HG02981 (cell line): ENCODE data around the gene SOD3.

Experiments used
- ATAC-seq: cut with Tn5 transposase; IDR thresholded peaks from one replicate; pipeline ENCODE4 v1.9.1; 2021; ENCODE audit warnings: mild to moderate bottlenecking, moderate library complexity; ENCODE audit not compliant: unreplicated experiment

SOD3 gene, protein sequence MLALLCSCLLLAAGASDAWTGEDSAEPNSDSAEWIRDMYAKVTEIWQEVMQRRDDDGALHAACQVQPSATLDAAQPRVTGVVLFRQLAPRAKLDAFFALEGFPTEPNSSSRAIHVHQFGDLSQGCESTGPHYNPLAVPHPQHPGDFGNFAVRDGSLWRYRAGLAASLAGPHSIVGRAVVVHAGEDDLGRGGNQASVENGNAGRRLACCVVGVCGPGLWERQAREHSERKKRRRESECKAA

DNA sequence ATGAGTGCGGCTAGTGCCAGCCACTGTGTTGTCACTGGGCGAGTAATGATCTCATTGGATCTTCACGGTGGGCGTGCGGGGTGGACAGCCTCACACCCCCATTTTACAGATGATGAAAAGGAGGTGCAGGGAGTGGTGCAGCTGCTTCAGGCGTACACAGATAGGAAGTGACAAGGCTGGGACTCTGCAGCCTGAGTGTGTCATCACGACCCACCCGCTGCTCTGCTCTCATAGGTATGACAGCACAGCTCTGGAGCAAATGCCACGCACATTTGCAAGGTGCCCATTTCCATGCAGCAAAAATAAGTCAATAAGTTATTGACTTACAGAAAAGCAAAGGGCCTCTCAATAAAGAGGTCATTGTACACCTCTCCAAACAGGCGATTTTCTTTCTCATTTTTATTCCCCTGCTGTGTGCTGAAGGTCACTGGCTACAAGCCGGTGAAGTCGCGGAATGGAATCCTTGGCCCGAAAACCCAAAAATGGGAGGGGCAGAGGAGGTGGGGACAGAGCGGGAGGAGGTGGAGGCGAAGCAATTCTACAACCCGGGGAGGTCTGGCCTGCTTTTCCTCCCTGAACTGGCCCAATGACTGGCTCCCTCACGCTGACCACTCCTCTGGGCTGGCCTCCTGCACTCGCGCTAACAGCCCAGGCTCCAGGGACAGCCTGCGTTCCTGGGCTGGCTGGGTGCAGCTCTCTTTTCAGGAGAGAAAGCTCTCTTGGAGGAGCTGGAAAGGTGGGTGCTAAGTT is at the start of gene SOD3:
SOD3 (plus strand) TSS at position 658 of the 750 bp plus-strand sequence. CDS start 3,949 bp downstream, outside the sequence.
- ATAC-seq, result no peak

DNA sequence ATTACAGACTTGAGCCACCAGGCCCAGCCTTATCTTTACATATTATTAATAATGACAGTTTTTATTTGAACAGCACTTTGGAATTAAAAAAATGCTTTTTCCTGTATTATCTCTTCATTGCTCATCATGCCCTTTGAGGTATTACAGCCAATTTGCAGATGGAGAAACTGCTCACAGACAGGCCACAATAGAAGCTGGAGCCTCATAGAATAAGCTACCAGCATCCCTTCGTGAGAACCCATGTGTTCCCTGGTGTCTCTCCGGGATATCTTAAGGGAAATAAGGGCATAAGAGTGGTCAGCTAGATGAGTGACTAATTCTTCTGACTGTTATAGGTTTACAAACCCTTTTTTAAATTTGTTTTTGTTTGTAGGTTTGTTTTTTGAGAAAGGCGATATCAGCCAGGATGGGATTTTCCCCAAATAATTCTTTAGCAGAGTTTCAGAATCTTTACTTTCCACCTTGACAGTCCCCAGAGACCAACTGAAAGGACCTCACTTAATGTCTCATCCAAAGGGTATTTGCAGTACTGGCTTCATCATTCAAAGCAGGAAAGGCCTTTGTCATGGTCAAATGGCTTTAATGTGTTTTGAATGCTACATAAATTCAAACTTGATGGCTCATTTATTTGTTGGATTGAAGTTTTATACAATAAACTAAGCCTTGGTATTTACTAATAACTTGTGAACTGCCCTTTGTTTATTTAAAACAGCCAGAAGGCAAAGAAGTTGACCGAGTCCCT is 48.0 kb upstream of the SOD3 start:
- no peak for ATAC-seq

DNA sequence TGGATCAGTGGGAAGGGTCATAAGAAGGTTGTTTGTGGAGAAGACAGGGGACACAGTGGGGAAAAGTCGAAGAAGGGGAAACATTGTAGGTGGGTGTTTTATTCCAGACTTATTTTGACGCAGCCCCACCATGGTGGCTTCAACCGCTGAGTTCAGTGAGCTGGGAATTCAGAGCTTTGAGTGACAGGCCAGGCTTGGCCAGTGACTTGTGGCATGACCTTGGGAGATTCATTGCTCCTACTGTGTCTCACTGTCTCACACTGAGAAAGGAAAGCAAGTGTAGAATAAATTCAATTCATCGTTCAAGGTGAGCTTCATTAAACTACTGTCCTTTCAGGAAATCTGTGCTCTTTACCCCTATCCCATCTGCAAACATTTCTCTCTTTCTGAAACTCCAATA is 47.4 kb upstream of the SOD3 start:
- no peak for ATAC-seq

DNA sequence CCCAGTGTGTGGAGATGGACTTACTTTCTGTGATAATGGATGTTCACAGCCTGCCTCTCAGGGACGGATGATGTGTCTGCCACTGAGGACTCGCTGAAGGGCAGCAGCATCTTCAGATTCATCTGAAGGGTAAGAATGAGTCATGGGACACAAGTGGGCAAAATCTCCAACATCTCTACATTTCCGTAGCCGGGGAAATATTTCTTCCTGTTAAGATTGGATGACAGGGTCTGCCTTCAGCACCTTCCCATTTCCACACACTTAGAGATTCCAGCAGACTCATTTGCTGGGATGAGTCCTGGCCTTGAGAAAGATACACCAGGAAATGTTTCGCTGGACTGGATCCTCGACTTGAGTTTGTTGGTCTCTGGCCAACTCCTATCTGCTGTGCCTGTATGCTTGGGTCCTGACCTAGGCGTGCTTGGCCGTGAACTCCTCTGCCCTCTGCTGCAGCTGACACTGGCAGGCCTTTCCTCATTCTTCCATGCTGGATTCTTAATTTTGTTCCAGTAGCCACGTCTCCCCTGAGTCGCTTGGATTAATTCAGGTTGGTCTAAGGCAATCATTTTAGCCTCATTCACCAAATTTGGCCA is 46.5 kb upstream of the SOD3 start:
- ATAC-seq, result no peak

DNA sequence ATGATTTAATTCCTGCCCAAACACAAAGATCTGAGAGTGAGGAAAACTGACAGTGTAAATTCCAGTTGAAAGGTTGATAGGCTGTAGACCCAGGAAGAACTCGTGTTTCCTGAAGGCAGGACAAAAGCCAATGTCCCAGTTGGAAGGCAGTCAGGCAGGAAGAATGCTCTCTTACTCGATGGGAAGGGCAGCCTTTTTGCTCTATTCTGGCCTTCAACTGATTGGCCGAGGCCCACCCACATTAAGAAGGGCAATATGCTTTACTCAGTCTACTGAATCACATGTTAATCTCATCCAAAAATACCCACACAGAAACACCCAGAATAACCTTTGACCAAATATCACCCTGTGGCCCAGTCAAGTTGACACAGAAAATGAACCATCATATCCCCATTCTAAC is 45.3 kb upstream of the SOD3 start:
- ATAC-seq, result no peak

DNA sequence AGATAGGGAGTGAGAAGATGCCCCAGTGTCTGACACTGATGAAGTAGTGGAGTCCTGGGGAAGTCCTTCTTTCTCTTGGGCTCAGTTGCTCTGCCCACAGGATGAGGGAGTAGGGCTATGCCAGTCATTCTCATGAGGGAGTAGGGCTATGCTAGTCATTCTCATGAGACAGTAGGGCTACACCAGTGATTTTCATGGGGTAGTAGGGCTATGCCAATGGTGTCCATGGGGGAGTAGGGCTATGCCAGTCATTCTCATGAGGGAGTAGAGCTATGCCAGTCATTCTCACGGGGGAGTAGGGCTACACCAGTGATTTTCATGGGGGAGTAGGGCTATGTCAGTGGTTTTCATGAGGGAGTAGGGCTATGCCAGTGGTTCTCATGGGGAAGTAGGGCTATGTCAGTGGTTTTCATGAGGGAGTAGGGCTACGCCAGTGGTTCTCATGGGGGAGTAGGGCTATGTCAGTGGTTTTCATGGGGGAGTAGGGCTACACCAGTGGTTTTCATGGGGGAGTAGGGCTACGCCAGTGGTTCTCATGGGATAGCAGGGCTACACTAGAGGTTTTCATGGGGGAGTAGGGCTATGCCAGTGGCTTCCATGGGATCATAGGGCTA is 43.3 kb upstream of the SOD3 start:
- no peak for ATAC-seq

DNA sequence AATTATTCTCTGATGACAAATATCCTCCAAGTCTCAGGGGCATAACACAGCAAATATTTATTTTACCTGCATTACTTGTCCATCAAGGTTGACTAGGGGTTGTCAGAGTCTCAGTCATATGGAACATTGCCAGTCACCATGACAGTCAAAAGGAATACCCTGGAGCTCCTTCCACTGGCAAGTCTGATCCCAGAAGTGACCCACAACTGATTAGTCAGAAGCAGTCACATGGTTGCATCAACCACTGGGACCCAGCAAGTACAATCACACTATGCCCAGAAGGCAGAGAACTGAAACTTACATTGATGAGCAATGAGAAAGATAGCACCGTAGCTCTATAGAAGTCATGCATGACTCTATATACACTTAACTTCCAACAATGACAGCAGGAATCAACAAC is 41.9 kb upstream of the SOD3 start:
- ATAC-seq, result peak; percentile 57

DNA sequence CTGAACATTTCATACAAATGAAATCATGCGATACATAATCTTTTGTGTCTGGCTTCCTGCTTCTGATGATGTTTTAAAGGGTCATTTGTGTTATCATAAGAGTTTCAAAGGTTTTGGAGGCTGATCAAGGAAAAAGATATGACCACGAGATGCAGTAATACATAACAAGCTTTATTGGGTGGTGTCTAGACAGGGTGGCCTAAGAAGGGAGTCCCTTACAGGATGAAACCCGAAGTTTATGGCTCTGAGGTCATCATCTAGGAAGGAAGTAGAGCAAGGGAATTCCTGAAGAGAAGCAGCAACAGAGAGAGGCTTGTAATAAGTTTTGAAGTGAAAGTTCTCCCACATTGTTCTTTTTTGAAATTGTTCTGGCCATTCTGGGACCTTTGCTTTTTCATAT is 40.8 kb upstream of the SOD3 start:
- ATAC-seq, result no peak

DNA sequence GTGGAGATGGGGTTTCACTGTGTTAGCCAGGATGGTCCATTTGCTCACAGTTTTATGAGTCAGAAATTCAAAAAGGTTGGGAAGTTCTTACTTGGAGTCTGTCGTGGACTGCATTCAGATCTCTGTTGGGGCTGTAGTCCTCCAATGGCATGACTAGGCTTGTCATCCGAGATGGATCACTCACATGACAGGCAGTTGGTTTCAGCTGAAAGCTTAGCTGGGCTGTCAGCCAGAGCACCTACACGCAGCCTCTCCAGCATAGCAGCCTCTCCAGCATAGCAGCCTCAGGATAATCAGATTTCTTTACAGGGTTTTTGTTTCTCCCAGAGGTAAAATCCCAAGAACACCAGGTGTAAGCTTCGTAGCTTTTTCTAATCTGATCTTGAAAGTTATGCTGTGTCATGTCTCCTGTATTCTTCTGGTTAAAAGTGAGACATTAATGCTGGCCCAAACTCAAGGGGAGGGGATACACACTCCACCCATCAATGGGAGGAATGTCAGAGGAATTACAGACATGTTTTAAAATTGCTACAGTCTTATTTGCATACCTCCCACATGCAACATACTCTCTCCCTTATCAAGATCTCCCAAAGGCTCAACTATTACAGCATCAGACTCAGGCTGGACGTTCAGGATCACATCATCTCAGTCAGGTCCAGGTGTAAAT is 31.6 kb upstream of the SOD3 start:
- no peak for ATAC-seq

DNA sequence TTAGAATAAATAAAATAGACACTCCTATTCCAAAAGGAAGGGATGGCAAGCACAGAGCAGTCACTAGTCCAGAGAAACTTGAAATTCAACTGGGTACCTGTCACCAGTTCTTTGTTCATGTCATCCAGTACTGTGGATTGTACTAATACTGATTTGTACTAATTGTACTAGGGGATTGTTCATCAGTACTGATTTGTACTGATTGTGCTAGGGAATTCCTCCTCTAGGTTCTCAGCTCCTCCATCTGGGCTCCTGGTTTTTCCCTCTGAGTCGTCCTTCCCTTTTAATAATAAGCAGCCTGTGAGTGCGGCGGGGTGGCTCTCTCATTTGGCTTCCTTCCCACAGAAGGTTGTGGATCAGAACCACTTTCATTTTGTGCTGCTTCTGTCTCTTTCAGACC is 31.0 kb upstream of the SOD3 start:
- no peak for ATAC-seq

DNA sequence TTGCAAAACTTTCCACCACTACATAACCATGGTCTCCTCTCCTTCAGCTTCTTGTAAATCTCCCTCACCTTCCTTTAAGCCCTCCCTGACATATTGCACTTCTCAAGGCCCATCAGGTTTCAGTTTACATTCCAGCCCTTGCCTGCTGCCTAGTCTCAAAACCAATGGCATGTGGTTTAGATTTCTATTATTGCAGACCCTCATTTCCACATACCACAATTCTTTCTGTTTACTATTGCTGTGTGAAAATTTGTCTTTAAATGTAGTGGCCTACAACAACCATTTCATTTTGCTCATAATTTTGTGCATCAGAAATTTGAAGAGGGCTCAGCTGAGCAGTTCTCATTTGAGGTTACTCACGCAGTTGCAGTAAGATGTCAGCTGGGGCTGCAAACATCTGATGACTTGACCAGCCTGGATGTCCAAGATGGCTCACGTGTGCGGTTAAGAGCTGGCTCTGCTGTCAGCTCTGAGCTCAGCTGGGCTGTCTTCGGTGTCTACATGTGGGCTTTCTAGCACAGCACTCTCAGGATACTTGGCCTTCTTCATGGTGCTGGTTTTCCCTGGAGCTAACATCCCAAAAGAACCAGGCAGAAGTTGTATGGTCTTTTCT is 29.9 kb upstream of the SOD3 start:
- ATAC-seq, result no peak

DNA sequence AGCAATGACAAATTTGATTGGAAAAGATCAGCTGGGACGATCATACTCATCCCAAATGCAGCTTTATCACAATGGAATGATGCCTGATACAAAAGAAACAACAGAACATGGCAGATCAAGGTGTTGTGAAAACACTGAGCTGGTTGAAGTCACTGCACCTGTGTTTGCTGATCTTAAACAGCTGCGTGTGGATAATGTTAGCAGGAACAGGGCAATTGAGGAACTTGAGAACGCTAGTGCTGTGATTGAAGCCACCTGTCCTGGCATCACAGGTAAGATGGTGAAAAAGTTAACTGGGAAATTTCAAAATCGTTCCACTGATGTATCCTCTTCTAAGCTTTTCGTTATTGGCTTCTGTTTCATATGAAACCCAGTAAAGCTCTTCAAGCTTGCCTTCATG is 27.4 kb upstream of the SOD3 start:
- no peak for ATAC-seq

DNA sequence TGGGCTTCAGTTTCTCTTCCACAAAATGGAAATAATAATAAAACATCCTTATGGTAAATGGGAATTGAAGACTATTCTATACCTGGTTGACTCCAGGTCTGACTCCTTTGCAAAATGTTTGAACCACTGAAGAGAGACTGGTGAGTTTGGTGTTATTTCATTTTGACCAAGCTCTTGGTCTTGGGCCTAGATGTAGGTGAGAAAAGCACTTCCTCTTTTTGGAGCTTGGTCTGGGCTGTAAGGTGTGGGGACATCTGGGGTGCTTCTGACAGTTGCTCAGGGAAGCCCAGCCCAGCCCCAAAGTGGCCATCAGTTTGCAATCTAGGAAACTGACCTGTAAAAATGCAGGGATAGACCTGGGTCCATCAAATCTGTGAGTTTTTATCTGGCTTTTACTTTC is 26.8 kb upstream of the SOD3 start:
- peak; percentile 63 for ATAC-seq

DNA sequence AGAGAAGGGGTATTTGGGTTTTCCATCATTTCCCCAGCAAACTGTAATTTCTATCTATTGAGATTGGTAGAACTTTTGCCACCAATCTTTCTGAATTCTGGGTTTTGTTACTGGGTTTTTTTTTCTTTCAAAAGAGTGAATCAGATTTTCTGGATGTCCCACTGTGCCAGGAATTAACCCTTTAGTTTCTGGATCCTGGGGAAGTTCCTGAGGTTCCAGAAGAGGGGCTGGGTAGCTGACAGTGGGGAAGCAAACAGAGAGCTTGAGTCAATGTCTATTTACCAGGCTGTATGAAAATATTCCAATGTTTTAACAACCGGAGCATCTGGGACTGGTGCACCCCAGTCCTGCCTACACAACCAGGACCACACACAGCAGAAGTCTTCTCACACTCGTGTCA is 25.8 kb upstream of the SOD3 start:
- ATAC-seq, result no peak

DNA sequence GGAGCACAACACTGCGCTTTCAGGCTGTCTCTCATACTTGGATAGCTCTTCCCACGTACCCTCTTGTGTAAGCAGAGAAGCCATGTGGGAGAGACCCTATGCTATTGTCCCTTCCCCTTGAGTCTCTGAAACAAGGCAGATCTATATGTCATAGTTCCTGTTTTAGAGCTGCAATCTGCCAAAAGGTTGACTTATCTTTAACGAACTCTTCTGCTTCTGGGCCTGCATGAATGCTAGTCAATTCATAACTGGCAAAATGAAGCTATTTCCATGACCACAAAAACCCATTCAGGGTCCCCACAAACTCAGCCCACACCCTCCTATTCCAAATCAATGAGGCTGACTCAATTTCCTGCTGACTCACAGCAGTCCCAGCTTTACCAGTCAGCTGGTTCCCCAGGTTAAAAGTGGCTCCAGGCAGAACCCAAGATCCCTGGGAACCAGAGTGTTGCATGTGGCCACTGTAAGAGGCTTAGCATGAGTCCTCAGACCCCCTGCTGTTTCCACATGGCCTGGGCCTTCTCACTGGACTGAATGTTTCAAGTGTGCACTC is 25.3 kb upstream of the SOD3 start:
- ATAC-seq, result peak; percentile 69

DNA sequence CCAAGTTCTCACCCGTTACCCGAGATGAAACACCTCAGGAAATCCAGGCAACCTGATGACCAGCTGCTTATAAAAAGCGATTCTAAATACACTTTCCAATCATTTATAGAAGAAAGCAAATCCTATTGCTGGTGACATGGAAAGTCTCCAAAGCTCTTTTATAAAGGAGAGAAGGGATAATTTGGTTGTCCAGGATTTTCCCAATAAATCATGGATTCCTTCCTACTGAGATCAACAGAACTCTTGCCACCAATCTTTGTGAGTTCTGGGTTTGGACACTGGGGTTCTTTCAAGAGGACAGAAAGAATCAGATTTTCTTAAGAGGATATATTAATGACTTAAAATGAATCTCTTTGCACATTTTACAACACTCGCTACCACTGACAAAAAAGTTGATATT is 24.7 kb upstream of the SOD3 start:
- no peak for ATAC-seq

DNA sequence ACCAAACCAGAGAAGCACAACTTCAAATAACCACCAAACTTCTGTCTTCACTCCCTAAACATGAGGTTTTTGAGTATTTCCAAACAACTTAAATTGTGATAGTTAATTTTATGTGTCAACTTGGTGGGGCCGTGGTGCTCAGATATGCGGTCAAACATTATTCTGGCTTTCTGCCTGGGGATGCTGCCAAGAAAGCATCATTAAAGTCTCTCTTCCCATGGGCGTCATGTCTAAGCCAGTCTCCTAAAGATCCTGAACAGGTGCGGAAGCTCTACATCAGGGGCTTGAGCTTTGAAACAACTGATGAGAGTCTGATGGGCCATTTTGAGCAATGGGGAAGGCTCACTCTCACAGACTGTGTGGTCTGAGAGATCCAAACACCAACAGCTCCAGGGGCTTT is 24.1 kb upstream of the SOD3 start:
- ATAC-seq, result no peak

DNA sequence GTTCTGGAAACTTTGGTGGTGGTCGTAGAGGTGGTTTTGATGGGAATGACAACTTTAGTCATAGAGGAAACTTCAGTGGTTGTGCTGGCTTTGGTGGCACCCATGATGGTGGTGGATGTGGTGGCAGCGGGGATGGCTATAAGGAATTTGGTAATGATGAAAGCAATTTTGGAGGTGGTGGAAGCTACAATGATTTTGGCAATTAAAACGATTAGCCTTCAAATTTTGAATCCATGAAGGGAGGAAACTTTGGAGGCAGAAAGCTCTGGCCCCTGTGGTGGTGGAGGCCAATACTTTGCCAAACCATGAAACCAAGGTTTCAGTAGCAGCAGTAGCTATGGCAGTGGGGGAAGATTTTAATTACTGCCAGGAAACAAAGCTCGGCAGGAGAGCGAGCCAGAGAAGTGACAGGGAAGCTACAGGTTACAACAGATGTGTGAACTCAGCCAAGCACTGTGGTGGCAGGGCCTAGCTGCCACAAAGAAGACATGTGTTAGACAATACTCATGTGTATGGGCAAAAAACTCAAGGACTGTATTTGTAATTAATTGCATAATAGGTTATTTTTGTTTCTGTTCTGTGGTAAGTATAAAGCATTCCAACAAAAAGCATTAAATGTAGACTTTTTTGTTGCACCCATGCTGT is 23.2 kb upstream of the SOD3 start:
- no peak for ATAC-seq

DNA sequence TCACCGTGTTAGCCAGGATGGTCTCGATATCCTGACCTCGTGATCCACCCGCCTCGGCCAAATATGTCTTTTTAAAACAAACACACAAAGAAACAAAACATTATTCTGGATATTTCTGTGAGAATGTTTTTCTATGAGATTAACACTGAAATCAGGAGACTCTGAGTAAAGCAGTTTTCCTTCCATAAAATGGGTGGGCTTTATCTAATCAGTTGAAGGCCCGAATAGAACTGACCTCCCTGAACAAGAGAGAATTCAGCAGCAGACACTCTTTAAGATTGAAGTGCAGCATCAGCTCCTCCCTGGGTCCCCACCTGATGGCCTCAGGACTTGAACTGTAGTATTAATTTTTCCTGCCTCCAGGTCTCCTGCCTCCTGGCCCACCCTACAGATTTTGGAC is 22.4 kb upstream of the SOD3 start:
- ATAC-seq, result no peak
